ENCODE results near the gene HIVEP1.

The HIVEP1 gene

GRCh38 chr6:12032783-12033573 is 20.9 kb downstream of the HIVEP1 start:
- Mint-ChIP-seq H3K36me3 (ENCODE audit: low read depth) (peaks cover 28% of the 10 kb centered on the region), H3K4me3 (no peak overlapping the region), H3K27me3 (no peaks in the 10 kb centered on the region), H3K4me1 (ENCODE audit: low read depth) (peaks cover 36% of the 10 kb centered on the region), H3K9me3 (peaks cover 23% of the 10 kb centered on the region), H3K27ac (no peak overlapping the region)
- intact Hi-C loops (cut with micrococcal nuclease) = no loop called here

- Mint-ChIP-seq H3K9me3 (peaks cover 23% of the 10 kb centered on the region), H3K36me3 (ENCODE audit: low read depth) (peaks cover 32% of the 10 kb centered on the region), H3K4me3 (no peak overlapping the region), H3K4me1 (ENCODE audit: low read depth) (peaks cover 36% of the 10 kb centered on the region), H3K27me3 (no peaks in the 10 kb centered on the region), H3K27ac (no peak overlapping the region)
- intact Hi-C loops (cut with micrococcal nuclease) = no loop called here
Measured at GRCh38 chr6:12033770-12034169, 21.7 kb downstream of the HIVEP1 start.

GRCh38 chr6:12034349-12034748 is 22.2 kb downstream of the HIVEP1 start:
- Mint-ChIP-seq H3K4me3 (no peak overlapping the region), H3K9me3 (peaks cover 19% of the 10 kb centered on the region), H3K27me3 (no peaks in the 10 kb centered on the region), H3K4me1 (ENCODE audit: low read depth) (peaks cover 36% of the 10 kb centered on the region), H3K27ac (no peak overlapping the region), H3K36me3 (ENCODE audit: low read depth) (peaks cover 29% of the 10 kb centered on the region)
- intact Hi-C loops (cut with micrococcal nuclease) = no loop called here

GRCh38 chr6:12034837-12035236 is 22.7 kb downstream of the HIVEP1 start:
- intact Hi-C loops (cut with micrococcal nuclease) = no loop called here
- Mint-ChIP-seq H3K4me3 (no peak overlapping the region), H3K4me1 (ENCODE audit: low read depth) (peaks cover 36% of the 10 kb centered on the region), H3K36me3 (ENCODE audit: low read depth) (peaks cover 24% of the 10 kb centered on the region), H3K27ac (no peak overlapping the region), H3K9me3 (peaks cover 15% of the 10 kb centered on the region), H3K27me3 (no peaks in the 10 kb centered on the region)

GRCh38 chr6:12036766-12037165 is 24.7 kb downstream of the HIVEP1 start:
- peak overlapping the region; percentile 14 for H3K27ac Mint-ChIP-seq

GRCh38 chr6:12037798-12038197 is 25.7 kb downstream of the HIVEP1 start:
- Mint-ChIP-seq H3K4me3 (no peak overlapping the region), H3K9me3 (no peaks in the 10 kb centered on the region), H3K27ac (no peak overlapping the region), H3K27me3 (no peaks in the 10 kb centered on the region), H3K36me3 (ENCODE audit: low read depth) (peaks cover 16% of the 10 kb centered on the region), H3K4me1 (ENCODE audit: low read depth) (peaks cover 27% of the 10 kb centered on the region)
- intact Hi-C loops (cut with micrococcal nuclease) = no loop called here

More at GRCh38 chr6:12036766-12037165, 24.7 kb downstream of the HIVEP1 start:
- Mint-ChIP-seq H3K9me3 (no peaks in the 10 kb centered on the region), H3K36me3 (ENCODE audit: low read depth) (peaks cover 16% of the 10 kb centered on the region), H3K27me3 (no peaks in the 10 kb centered on the region), H3K4me3 (no peak overlapping the region), H3K4me1 (ENCODE audit: low read depth) (peaks cover 29% of the 10 kb centered on the region)
- intact Hi-C loops (cut with micrococcal nuclease) = no loop called here

GRCh38 chr6:12039540-12040459 is 27.7 kb downstream of the HIVEP1 start:
- Mint-ChIP-seq H3K36me3 (ENCODE audit: low read depth) (peaks cover 16% of the 10 kb centered on the region), H3K4me1 (ENCODE audit: low read depth) (peaks cover 23% of the 10 kb centered on the region), H3K9me3 (no peaks in the 10 kb centered on the region), H3K27ac (no peak overlapping the region), H3K4me3 (no peak overlapping the region), H3K27me3 (no peaks in the 10 kb centered on the region)
- intact Hi-C loops (cut with micrococcal nuclease) = no loop called here

- no peaks in the 10 kb centered on the region for H3K36me3 Mint-ChIP-seq (ENCODE audit: low read depth)
- no peaks in the 10 kb centered on the region for H3K27me3 Mint-ChIP-seq
- H3K9me3 Mint-ChIP-seq = no peaks in the 10 kb centered on the region
- H3K27ac Mint-ChIP-seq = peak overlapping the region; percentile 81
- intact Hi-C loops (cut with micrococcal nuclease) = no loop called here
- H3K4me1 Mint-ChIP-seq (ENCODE audit: low read depth) = peaks cover 41% of the 10 kb centered on the region
- no peak overlapping the region for H3K4me3 Mint-ChIP-seq
Measured at GRCh38 chr6:12047304-12047703, 35.2 kb downstream of the HIVEP1 start.

- intact Hi-C loops (cut with micrococcal nuclease) = no loop called here
- Mint-ChIP-seq H3K36me3 (ENCODE audit: low read depth) (no peaks in the 10 kb centered on the region), H3K27me3 (no peaks in the 10 kb centered on the region), H3K27ac (peak overlapping the region; percentile 81), H3K9me3 (no peaks in the 10 kb centered on the region), H3K4me1 (ENCODE audit: low read depth) (peaks cover 48% of the 10 kb centered on the region), H3K4me3 (no peak overlapping the region)
Measured at GRCh38 chr6:12047792-12048432, 35.8 kb downstream of the HIVEP1 start.

- Mint-ChIP-seq H3K4me1 (ENCODE audit: low read depth) (peaks cover 55% of the 10 kb centered on the region), H3K4me3 (no peak overlapping the region), H3K27me3 (no peaks in the 10 kb centered on the region), H3K9me3 (no peaks in the 10 kb centered on the region), H3K27ac (peak overlapping the region; percentile 78), H3K36me3 (ENCODE audit: low read depth) (no peaks in the 10 kb centered on the region)
- intact Hi-C loops (cut with micrococcal nuclease) = no loop called here
Measured at GRCh38 chr6:12048609-12049008, 36.5 kb downstream of the HIVEP1 start.

- Mint-ChIP-seq H3K9me3 (no peaks in the 10 kb centered on the region), H3K4me3 (no peak overlapping the region), H3K4me1 (ENCODE audit: low read depth) (peaks cover 55% of the 10 kb centered on the region), H3K27me3 (no peaks in the 10 kb centered on the region), H3K36me3 (ENCODE audit: low read depth) (no peaks in the 10 kb centered on the region), H3K27ac (peak overlapping the region; percentile 78)
- intact Hi-C loops (cut with micrococcal nuclease) = no loop called here
Measured at GRCh38 chr6:12049165-12049564, 37.1 kb downstream of the HIVEP1 start.

- Mint-ChIP-seq H3K27ac (peak overlapping the region; percentile 83), H3K36me3 (ENCODE audit: low read depth) (no peaks in the 10 kb centered on the region), H3K9me3 (no peaks in the 10 kb centered on the region), H3K27me3 (no peaks in the 10 kb centered on the region), H3K4me3 (peak overlapping the region; percentile 52), H3K4me1 (ENCODE audit: low read depth) (peaks cover 44% of the 10 kb centered on the region)
- intact Hi-C loops (cut with micrococcal nuclease) = loop anchor here (2.0 kb wide), 1 partner anchor 41 kb away; no protein-coding TSS in a partner anchor
Measured at GRCh38 chr6:12051861-12052368, 39.8 kb downstream of the HIVEP1 start.

- Mint-ChIP-seq H3K36me3 (ENCODE audit: low read depth) (no peaks in the 10 kb centered on the region), H3K9me3 (no peaks in the 10 kb centered on the region), H3K27me3 (no peaks in the 10 kb centered on the region), H3K4me1 (ENCODE audit: low read depth) (peaks cover 32% of the 10 kb centered on the region), H3K27ac (peak overlapping the region; percentile 67), H3K4me3 (no peak overlapping the region)
- intact Hi-C loops (cut with micrococcal nuclease) = no loop called here
Measured at GRCh38 chr6:12058172-12058961, 46.3 kb downstream of the HIVEP1 start.
